HUES64 (cell line): ENCODE data around the gene MYL1. TPM values are rescaled to one million over a fixed set of nuclear protein-coding genes. Genes with fewer than 3 reads are reported as not detected.

Experiments used
- H3K27ac ChIP-seq: 2 replicates; pipeline ENCODE4 v1.7.0; 2013; ENCODE audit warnings: low read depth, low read length, inconsistent platforms
- H3K27me3 ChIP-seq: 2 replicates; pipeline ENCODE4 v1.6.1; 2013; ENCODE audit warnings: mild to moderate bottlenecking, low read length; ENCODE audit not compliant: insufficient read depth
- H3K36me3 ChIP-seq: 2 replicates; pipeline ENCODE4 v1.6.1; 2013; ENCODE audit warnings: mild to moderate bottlenecking, low read length; ENCODE audit not compliant: insufficient read depth
- H3K4me1 ChIP-seq: 2 replicates; pipeline ENCODE4 v1.6.1; 2013; ENCODE audit warnings: mild to moderate bottlenecking, low read length, moderate library complexity; ENCODE audit not compliant: insufficient read depth
- H3K4me3 ChIP-seq: 2 replicates; pipeline ENCODE4 v1.5.1; 2013; ENCODE audit warnings: mild to moderate bottlenecking, low read length, moderate library complexity
- H3K9ac ChIP-seq: 2 replicates; pipeline ENCODE4 v1.6.1; 2013; ENCODE audit warnings: mild to moderate bottlenecking, low read depth, low read length
- H3K9me3 ChIP-seq: 2 replicates; pipeline ENCODE4 v1.6.1; 2013; ENCODE audit warnings: low read depth, low read length; ENCODE audit not compliant: insufficient read depth
- WGBS: fragments of 150-250, 120-280 bp; methylation state at CpG from one replicate; pipeline ENCODE4 v1.1.7; 2013; ENCODE audit warnings: missing lambda C conversion rate; 5-methylcytosine and 5-hydroxymethylcytosine counted together
- polyA plus RNA-seq, 2 experiments: library from polyadenylated mRNA; stranded (reverse); fragments of 50-300 nt; gene quantifications; one replicate each; pipeline ENCODE4 v1.2.3, GENCODE V29; 2013

The MYL1 gene
- polyA plus RNA-seq (2013, experiment 1 of 2), result not detected
- not detected for polyA plus RNA-seq (2013, experiment 2 of 2)

DNA sequence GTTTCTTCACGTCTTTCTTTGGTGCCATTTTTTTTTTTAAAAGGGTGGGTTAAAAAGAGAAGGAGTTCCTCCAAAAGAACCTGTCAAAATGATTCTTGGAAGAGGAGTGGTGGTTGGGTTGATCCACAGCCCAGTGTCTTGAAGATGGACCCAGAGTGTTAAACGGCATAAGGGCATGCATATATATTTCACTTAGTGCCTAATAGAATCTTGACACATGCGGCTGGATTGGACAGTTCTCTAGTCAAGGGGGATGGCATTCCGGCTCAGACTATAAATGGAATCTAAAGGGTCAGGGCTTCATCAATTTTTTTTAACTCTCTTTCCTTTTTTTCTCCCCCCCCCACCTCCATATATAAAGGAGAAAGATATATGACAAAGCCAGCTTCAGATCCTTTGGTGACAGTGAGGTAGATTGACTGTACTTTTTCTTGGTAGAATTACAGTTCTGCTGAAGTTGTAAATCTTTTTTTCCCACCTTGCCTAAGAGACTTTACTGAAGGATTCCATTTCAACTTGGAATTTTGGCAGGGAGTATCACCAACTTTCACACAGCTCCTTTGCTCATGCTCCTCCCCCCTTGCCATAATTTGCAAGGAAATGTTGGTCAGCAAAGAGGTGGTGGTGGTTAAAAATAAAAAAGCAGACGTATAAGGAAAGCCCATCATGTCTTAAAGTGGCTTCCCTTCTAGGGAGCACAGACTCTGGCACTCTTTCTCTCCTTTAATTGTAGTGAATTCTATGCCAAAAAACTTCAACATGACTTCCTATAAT lies at the start of gene MYL1:
MYL1 (minus strand) TSS at position 160 of the 774 bp plus-strand sequence; CDS start at position 28, 132 bp downstream.
- Histone ChIP-seq H3K4me1 (no peaks in the 10 kb centered on the region), H3K36me3 (no peaks in the 10 kb centered on the region), H3K27ac (no peak within 1 kb of the TSS), H3K27me3 (no peaks in the 10 kb centered on the region), H3K4me3 (no peak within 1 kb of the TSS), H3K9me3 (no peaks in the 10 kb centered on the region), H3K9ac (no peak within 1 kb of the TSS)
- 90% methylated on average over 5 of the region's 5 CpGs for WGBS

DNA sequence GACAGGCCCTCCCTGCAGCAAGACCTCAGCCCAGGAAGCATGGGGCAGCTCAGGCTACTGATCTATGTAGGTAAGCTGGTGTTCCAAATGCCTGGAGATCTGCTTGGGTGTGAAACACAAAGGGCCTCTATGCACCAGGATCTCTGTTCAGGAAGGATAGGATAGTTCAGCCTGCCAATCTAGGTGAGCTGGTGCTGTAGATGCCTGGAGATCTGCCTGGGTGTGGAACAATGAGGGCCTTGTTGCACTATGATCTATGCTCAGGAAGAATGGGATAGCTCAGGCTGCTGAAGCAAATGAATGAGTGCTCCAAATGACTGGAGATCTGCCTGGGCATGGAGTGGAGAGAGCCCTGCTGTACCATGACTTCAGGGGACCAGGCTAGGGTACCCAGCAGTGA lies 48.9 kb upstream of the MYL1 start:
- Histone ChIP-seq H3K27me3 (no peaks in the 10 kb centered on the region), H3K4me1 (no peaks in the 10 kb centered on the region), H3K9me3 (no peaks in the 10 kb centered on the region), H3K4me3 (no peak overlapping the region), H3K36me3 (no peaks in the 10 kb centered on the region), H3K27ac (no peak overlapping the region), H3K9ac (no peak overlapping the region)

DNA sequence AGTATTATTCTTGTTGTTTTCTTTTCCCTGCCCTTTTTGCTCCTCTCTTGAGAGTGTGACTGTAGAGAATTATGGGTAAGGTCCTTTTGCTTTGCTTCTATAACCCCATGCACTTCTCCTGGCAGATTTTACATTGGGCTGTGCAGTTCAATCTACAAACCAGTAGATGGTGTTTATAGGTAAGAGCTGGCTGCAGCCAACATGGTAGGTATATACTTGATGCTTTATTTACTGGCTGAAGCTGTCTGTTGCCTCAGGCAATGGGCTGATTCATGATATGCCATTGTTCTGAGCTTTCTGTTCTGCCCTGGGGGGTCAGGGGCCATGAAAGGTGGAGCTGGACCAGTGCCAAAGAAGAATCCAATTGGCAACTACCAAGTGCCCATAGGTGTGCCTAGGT lies 48.3 kb upstream of the MYL1 start:
- Histone ChIP-seq H3K27ac (no peak overlapping the region), H3K36me3 (no peaks in the 10 kb centered on the region), H3K4me1 (no peaks in the 10 kb centered on the region), H3K9ac (no peak overlapping the region), H3K9me3 (no peaks in the 10 kb centered on the region), H3K27me3 (no peaks in the 10 kb centered on the region), H3K4me3 (no peak overlapping the region)

DNA sequence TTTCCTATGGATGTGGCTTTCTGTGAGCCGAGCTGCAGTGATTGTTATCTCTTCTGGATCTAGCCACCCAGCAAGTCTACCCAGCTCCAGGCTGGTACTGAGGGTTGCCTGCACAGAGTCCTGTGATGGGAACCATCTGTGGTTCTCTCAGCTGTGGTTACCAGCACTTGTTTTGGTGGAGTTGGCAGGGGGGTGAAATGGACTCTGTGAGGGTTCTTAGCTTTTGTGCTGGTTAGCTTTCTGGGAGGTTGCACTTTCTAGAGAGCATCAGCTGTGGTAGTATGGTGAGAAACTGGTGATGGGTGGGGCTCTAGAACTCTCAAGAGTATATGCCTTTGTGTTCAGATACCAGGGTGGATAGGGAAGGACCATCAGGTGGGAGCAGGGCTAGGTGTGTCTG lies 45.4 kb upstream of the MYL1 start:
- Histone ChIP-seq H3K9ac (no peak overlapping the region), H3K27me3 (no peaks in the 10 kb centered on the region), H3K4me3 (no peak overlapping the region), H3K9me3 (no peaks in the 10 kb centered on the region), H3K27ac (no peak overlapping the region), H3K4me1 (no peaks in the 10 kb centered on the region), H3K36me3 (no peaks in the 10 kb centered on the region)
- WGBS, result 88% methylated on average over 1 of the region's 1 CpG

DNA sequence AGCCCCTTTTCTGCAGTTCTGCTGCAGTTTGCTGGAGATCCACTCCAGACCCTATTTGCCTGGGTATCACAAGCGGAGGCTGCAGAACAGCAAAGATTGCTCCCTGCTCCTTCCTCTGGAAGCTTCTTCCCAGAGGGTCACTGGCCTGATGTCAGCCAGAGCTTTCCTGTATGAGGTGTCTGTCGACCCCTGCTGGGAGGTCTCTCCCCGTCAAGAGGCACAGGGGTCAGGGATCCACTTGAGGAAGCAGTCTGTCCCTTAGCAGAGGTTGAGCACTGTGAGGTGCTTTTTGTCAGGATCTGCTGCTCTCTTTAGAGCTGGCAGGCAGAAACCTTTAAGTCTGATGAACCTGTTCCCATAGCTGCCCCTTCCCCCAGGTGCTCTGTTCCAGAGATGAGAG lies 42.0 kb upstream of the MYL1 start:
- no peak overlapping the region for H3K4me3 ChIP-seq
- no peaks in the 10 kb centered on the region for H3K27me3 ChIP-seq
- no peaks in the 10 kb centered on the region for H3K9me3 ChIP-seq
- no peaks in the 10 kb centered on the region for H3K36me3 ChIP-seq
- no peak overlapping the region for H3K9ac ChIP-seq
- no peak overlapping the region for H3K27ac ChIP-seq
- H3K4me1 ChIP-seq, result no peaks in the 10 kb centered on the region
- 61% methylated on average over 3 of the region's 3 CpGs for WGBS

DNA sequence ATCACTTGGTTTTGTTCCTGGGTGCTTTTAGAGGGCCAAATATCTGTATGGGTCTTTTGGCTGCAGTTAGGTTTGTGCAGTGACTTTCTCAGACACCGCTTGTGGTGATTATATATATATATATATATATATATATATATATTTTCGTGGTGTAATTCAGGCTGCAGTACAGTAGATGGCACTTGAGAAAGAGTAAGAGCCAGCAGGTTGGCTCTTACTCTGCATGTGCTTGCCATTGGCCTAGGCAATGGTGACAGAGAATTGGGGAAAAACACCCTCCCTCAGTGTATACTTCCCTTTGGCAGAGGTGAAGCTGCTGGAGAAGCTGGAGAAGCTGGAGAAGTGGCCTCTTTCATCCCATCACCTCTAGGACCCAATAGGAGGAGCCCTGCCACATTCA lies 22.2 kb upstream of the MYL1 start:
- Histone ChIP-seq H3K9me3 (peaks cover 6% of the 10 kb centered on the region; the same call in 1 of the 2 replicates), H3K27ac (no peak overlapping the region), H3K27me3 (no peaks in the 10 kb centered on the region), H3K9ac (no peak overlapping the region), H3K36me3 (no peaks in the 10 kb centered on the region), H3K4me3 (no peak overlapping the region), H3K4me1 (no peaks in the 10 kb centered on the region)
- 100% methylated on average over 1 of the region's 2 CpGs for WGBS

DNA sequence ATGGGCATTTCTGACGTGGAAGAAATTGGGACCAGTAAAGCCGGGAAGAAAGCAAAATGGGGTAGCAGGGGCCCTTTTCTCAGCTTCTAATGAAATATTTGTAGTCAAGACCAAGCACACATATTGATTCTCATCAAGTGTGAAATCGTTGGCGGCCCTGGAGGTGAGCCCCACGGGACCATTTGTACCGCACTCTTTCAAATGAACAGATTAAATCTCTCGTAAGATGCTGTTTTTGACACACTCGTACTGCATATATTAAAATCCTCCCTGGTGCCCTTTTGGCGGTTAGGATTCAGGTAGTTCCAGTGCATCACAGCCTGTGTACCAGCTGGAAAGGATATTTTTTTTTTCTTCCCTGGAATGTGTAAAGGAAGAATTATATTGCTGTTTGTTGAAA lies 9.9 kb upstream of the MYL1 start:
- Histone ChIP-seq H3K9me3 (no peaks in the 10 kb centered on the region), H3K27me3 (no peaks in the 10 kb centered on the region), H3K9ac (no peak overlapping the region), H3K4me3 (no peak overlapping the region), H3K36me3 (no peaks in the 10 kb centered on the region), H3K27ac (no peak overlapping the region), H3K4me1 (no peaks in the 10 kb centered on the region)
- WGBS, result 89% methylated on average over 9 of the region's 9 CpGs

DNA sequence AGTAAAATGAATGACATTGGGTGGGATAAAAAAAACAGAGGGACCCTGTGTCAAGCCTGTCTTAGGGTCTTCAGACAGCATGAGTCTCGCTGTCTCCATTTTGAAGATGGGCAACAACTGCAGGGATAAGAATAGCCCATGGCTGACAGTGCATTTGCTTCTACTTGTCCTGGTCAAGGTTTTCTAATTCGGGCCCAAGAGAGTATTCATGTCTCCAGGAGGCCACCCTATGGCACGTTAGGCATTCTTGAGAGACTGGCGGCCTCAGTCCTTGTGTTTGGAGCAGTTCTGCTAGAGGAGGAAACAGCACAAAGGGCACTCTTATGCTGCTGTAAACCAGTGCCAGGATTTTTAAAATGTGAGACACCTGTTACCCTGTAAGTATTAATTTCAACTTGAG lies 9.5 kb upstream of the MYL1 start:
- Histone ChIP-seq H3K36me3 (no peaks in the 10 kb centered on the region), H3K4me3 (no peak overlapping the region), H3K4me1 (no peaks in the 10 kb centered on the region), H3K9me3 (no peaks in the 10 kb centered on the region), H3K27ac (no peak overlapping the region), H3K9ac (no peak overlapping the region), H3K27me3 (no peaks in the 10 kb centered on the region)
- 76% methylated on average over 4 of the region's 4 CpGs for WGBS

DNA sequence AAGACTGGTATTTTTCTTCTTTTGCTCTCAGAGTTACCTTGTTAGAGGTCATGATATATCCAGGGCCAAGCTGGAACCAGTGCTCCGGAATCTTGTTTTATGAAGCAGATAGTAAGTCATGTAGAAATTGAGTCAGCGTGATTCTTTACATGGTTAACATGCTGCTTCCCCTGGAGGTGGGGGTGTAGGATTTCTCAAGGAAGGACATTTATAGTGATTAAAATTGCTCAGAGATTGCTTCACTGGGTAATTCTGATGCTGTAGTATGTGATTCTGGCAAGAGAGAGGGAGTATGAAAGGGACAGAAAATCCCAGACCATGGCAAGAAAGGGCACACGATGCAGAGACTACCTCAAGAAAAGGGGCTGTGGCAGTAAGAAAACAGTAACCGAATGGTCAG lies 8.0 kb upstream of the MYL1 start:
- no peak overlapping the region for H3K27ac ChIP-seq

DNA sequence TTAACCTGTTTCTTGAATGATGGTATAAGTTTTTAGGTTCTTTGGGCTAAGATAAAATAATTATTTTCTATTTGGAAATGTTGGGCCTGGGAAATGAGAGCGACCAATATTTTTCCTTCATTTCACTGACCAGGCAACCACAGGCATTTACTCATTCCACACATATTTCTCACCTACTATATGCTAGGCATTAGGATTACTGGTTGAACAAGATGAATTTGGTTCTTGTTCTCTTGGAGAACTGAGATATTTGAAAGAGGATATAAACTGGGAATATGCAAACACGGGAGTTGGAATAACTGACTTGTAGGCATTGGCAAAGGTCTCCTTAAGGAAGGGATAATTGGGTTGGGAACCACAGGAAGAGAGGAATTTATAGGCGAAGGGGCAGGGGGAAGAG lies 3.9 kb upstream of the MYL1 start:
- Histone ChIP-seq H3K4me1 (no peaks in the 10 kb centered on the region), H3K36me3 (no peaks in the 10 kb centered on the region), H3K4me3 (no peak overlapping the region), H3K9me3 (no peaks in the 10 kb centered on the region), H3K9ac (no peak overlapping the region), H3K27ac (no peak overlapping the region), H3K27me3 (no peaks in the 10 kb centered on the region)
- 84% methylated on average over 2 of the region's 3 CpGs for WGBS

More for the DNA sequence above, 8.0 kb upstream of the MYL1 start:
- H3K4me3 ChIP-seq, result no peak overlapping the region
- H3K4me1 ChIP-seq, result no peaks in the 10 kb centered on the region
- WGBS, result 93% methylated on average over 4 of the region's 4 CpGs
- no peaks in the 10 kb centered on the region for H3K9me3 ChIP-seq
- no peaks in the 10 kb centered on the region for H3K36me3 ChIP-seq
- H3K9ac ChIP-seq, result no peak overlapping the region
- no peaks in the 10 kb centered on the region for H3K27me3 ChIP-seq

DNA sequence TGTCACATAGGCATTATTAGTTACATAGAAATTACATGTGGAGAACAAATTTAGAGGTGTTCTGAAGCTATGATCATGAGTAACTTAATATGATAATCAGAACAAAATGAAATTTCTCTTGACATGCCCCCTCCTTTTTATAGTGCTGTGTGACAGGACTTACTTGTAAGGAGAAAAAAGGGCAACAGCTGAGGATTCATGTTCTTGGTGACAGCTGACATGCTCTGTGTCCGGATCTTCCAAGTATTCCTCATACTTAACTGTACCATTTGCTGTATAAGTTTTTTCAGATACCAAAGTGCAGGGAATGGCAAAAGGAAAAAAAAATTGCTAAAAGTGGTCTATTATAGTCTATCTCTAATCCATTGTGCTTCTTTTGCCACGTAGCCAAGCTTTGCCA lies 3.5 kb upstream of the MYL1 start:
- WGBS, result 93% methylated on average over 2 of the region's 2 CpGs
- no peaks in the 10 kb centered on the region for H3K36me3 ChIP-seq
- no peak overlapping the region for H3K4me3 ChIP-seq
- no peaks in the 10 kb centered on the region for H3K9me3 ChIP-seq
- H3K27ac ChIP-seq, result no peak overlapping the region
- H3K27me3 ChIP-seq, result no peaks in the 10 kb centered on the region
- H3K9ac ChIP-seq, result no peak overlapping the region
- no peaks in the 10 kb centered on the region for H3K4me1 ChIP-seq

DNA sequence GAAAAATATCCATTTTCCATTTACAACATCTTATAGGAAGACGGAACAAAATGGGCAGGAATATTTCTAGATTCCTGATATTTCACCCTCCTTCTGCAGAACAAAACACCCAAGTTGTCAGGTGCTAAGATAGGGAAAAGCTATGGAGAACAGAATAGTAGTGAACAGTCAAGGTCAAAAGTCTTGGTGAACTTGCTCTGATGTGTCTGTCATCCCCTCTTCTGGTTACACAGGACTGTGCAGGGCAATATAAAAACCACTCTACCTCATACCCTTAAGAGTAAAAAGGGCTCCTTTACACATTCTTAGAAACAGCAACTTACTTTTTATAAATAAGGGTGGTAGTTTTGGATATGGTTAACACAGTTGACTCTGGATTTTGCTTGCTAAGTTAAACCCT lies 4.4 kb downstream of the MYL1 start:
- WGBS, result no CpG with 5 or more reads among the region's 1 CpG
- Histone ChIP-seq H3K4me1 (peaks cover 3% of the 10 kb centered on the region), H3K9me3 (no peaks in the 10 kb centered on the region), H3K27ac (no peak overlapping the region), H3K9ac (no peak overlapping the region), H3K4me3 (no peak overlapping the region), H3K36me3 (no peaks in the 10 kb centered on the region), H3K27me3 (no peaks in the 10 kb centered on the region)
